HG03196 (cell line): ENCODE data around the gene KEL.
A peak's percentile ranks its signal among the peaks of the same experiment; 100 is the strongest.
"Not testable (repeated sequence)": the region's sequence is repeated elsewhere in the genome, so short reads cannot be mapped to it uniquely, and the experiment has no call there.

ENCODE experiments used
- ATAC-seq: cut with Tn5 transposase; IDR thresholded peaks from one replicate; pipeline ENCODE4 v1.9.1; 2021; ENCODE audit not compliant: unreplicated experiment

KEL gene, protein sequence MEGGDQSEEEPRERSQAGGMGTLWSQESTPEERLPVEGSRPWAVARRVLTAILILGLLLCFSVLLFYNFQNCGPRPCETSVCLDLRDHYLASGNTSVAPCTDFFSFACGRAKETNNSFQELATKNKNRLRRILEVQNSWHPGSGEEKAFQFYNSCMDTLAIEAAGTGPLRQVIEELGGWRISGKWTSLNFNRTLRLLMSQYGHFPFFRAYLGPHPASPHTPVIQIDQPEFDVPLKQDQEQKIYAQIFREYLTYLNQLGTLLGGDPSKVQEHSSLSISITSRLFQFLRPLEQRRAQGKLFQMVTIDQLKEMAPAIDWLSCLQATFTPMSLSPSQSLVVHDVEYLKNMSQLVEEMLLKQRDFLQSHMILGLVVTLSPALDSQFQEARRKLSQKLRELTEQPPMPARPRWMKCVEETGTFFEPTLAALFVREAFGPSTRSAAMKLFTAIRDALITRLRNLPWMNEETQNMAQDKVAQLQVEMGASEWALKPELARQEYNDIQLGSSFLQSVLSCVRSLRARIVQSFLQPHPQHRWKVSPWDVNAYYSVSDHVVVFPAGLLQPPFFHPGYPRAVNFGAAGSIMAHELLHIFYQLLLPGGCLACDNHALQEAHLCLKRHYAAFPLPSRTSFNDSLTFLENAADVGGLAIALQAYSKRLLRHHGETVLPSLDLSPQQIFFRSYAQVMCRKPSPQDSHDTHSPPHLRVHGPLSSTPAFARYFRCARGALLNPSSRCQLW

DNA sequence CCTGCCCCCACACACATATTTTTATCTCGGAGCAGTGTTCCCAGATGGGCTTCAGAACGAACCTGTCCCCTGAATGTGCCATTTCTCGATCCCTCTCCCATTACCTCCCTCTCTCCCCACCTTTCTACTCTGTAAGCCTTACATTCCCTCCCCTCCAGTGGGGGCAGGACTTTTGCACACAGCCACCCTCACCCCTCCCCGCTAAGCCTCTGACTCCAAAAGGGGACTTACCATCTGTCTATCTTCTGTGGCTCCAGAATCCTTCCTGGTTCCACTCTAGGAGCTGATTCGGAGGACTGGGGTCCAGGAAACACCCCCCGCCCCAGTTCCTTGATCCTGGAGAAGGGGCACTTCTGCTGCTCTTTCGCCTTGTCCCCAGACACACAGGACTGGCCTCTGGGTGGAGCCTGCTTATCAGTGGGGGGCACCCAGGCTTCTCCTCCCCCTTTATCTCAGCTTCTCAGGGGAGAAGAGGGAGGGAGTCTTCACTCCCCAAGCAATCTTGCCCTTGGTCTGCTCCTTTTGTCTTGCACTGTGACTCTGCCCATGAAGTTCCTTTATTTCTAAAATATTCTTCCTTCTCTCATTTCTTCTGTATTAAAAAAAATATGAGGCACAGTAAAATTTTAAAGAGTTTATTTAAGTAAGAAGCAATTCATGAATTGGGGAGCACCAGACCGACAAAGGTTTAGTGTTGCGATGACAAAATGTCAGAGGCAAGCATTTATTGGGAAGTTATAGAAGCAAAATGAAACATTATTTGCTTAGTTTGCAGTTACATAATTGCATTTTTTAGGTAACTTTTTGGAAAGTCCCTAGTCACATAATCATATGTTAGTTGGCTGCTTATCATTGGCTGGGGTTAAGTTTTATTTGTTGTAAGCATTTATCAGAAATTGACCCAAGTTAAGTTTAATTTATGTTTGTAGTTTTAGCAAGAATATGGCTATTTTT is at the start of gene KEL:
Gene KEL, minus strand, starts transcription at position 391 of the 954 bp plus-strand sequence. Its CDS starts 157 bp downstream, at position 234.
- no peak for ATAC-seq

DNA sequence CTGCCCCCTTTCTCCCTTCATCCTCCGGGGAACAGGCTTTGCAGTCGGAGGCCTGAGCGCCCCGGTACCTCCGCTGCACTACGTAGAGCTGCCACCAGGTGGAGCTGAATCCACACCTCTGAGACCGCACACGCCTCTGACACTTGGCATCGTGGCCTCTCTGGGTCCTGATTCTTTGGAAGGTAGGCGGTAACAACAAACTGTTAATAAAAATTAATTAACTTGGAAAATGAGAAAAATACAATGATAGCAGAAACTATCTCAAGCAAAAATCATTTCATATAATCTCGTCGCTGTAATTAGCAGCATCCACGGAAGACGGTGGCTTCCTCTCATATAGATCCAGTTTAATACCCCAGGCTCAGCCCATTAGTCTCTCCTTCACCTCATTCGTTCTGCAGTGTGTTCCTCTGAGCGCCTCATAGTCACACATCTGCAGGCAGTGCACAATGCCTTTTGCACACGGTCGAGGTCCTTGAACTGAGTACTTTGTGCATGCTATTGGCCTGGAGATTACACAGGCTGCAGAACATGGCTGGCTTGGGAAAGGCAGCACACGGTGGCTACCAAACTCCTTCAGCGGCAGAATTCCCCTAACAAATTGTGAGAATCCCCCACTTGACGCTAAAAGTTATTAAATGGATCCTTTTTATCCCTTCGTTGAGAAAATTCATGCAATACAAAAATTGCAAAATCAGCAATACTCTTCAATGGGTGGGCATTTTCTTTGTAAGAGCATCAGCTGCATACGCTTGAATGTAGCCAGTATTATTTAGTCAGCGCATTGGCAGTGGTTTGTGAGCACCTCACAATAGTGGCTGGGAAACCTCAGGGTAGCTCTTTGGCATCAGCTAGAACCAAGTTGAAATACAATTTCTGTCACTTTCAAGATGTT is 46.1 kb upstream of the KEL start:
- ATAC-seq, result peak; percentile 84

DNA sequence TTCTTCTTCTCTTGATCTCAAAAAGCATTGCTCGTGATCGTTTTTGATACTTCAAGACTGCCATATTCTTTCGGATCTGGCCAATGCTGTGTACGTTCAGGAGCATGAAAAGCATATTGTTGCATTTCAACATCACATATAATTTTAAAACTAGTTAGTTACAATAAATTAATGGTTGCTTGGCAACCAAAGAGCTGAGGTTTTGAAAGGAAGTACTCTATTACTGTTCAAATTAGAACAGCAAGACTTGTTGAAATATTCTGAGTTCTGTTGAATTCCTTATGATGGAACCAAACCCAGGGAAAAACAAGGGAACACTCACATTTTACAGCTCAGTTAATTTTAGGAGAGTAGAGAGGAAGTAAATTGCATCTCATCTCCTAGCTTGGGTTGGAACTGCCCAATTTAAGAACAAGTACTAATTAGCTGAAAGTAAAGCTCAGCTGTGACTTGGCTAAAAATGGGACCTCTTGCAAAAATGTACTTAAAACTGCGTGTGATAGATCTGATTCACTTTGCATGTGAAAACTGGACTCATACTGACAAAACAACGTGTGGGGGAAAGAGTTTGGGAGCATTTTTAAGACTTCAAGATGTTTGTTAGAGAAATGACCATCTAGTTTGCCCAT is 43.6 kb upstream of the KEL start:
- ATAC-seq, result no peak

DNA sequence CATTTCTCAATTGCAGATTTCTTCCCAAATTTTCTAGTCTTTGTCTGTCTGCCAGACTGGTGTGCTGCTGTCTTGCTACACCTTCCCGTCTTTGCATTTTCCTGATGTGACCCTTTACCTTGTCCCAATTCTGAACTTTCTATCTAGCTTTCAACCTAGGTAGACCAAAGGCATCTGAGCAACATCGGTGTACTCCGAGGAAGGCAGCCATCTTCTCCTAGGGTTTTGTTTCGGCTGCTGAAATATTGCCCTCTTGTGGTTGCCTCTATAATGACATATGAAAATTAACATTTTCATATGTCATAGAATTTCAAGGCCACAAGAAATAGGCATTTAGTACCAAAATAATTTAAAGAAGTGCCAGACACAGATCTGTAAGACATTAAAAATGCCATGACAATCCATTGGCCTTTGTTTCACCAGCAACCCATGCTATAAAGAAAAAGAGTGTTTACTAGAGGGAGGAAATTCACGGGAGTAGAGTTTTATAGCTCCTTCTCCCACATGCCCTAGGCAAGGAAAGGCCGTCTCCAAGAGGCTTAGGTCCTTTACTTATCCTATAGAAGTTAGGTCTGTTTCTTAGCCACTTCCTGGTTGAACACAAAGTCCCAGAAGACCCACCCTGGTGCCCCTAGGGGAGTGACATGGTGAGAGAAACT is 41.4 kb upstream of the KEL start:
- ATAC-seq, result no peak

DNA sequence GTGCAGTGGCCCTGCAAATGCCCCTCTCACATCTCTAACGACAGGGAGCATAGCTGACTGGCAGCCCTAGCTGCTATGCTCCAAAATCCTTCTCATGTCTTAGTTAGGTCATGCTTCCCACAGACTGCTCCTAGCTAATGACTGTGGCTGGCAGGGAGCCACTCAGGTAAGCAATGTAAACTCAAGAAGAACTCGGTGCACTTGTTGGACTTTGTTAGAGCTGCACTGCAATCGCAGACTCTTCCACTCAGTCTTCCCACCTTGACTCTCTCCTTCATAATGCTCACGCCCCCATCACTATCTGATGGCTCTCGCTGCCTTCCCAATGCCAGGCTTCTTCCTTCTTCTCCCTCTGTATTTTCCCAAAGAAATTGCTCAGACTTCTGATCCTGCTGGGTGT is 40.7 kb upstream of the KEL start:
- ATAC-seq, result no peak

DNA sequence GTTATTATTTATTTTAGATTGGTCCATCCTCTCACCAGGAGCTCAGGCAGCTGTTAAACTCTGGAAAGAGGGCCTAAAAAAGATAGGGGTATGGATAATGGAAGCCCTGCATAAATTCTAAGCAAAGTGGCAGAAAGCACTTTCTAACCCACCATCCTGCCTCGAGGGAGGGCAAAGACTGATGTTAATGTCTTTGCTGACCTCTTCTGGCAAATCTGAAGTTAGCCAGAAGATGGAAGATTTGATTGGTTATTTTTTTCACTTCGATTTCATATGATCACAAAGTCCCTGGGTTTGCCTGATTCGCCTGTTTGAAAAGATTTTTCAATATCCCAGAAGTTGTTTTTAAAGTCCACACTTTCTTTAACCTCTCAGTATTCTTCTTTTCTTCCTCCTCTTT is 39.9 kb upstream of the KEL start:
- ATAC-seq, result no peak

DNA sequence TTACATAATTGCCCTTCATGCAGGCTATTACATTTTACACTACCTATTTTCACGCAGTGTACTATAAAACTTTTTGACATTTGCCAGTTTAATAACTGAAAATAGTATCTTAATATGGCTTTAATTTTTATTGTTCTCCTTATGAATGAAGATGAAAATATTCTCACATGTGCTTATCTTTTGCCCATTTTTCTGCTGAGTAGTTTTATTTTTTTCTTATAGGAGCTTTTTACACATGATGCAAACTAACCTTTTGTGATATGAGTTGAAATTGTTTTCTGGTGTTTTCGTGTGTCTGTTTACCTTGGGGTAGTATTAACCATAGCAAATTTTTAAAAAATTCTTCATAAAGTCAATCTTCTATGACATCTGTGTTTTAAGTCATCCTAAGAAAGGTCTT is 38.5 kb upstream of the KEL start:
- no peak for ATAC-seq

DNA sequence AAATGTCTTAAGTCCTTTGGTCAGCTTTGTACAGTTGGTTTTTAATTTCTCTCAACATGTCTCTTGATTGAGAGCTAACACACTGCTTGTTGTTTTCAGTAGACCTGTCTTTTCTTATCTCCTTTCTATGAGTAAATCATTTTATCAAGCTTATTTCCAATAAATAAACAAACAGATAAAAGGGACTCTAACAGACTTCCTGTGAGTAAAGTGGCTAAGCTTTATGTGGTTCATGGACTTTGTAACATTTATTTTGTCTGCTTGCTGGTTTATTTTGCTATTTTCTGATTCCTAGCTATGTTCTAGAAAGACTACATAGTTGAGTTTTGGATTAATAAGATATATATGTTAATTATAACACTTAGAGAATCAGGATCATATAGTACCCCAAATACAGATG is 37.6 kb upstream of the KEL start:
- ATAC-seq, result no peak

DNA sequence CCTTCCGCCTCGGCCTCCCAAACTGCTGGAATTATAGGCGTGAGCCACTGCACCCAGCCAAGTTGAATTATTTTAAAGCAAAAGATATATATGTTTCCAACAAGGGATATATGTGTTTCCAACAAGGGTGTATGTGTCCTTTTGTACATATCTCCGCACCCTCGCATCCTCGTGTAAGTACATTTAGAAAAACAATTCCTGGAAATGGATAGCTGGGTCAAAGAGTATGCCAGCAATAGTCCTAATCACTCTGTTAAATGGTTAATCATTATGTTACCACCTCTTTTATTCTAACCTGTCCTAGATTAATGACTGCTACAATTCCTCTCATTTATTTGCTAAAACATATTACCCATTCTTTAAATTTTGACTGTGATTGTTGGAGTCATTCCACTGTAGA is 36.8 kb upstream of the KEL start:
- ATAC-seq, result no peak

DNA sequence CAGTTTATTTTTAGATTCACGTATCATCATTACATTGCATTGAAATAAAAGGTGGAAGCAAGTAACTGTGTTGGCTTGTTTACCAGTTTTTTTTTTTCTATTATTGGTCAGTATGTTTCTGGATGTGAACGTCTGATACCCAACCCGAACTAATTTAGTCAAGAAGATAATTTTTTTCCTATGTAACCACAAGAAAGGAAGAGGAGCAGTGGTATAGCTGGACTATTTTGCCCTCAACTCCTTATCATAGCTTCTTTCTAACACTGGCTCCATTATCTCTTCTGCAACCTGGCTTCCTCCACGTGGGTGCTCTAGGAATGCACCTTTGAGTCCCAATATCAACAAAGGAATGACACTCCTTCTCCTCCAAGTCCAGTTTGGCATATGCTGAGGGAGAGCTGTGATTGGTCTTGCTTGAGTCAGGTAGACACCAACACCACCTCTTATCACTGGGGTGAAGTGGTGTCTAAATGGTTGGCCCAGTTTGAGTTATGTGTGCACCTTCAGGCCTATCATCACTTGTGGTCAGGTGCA is 35.4 kb upstream of the KEL start:
- ATAC-seq, result no peak

DNA sequence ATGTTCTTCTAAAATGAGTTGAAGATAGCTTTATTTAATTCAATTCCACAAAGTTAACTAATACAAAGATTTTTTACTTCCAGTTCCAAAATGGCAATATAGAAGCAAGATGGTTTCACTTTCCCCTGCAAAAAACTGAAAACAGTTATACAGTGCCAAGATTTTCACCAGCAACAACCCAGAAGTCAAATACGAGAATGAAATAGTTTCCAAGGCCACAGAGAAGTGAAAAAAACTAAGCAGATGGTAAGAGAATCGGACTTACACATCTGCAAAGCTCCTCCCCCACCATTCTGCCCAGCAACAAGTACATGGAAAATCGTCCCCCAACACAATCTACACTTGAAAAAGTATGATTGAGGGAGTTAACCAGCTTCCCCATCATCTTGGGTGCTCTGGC is 30.3 kb upstream of the KEL start:
- ATAC-seq, result no peak

DNA sequence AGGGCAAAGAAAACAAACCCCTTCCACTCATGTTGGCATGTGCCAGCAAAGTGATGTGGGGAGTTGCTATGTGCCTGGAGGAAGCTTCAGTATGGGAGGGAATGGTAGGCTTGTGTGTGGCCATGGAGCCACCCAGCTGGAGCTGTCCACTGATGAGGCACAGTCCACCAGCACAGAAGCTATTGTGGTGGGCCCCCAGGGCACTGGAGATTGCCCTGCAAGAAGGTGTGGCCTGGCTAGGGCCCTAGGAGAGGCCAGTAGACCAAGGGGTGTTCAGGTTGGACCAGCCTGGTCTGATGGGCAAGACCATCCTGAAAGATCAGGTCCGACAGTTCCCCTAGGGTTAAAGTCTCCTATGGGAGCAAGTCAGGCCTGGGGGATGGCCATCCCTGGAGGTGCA is 22.1 kb upstream of the KEL start:
- no peak for ATAC-seq

DNA sequence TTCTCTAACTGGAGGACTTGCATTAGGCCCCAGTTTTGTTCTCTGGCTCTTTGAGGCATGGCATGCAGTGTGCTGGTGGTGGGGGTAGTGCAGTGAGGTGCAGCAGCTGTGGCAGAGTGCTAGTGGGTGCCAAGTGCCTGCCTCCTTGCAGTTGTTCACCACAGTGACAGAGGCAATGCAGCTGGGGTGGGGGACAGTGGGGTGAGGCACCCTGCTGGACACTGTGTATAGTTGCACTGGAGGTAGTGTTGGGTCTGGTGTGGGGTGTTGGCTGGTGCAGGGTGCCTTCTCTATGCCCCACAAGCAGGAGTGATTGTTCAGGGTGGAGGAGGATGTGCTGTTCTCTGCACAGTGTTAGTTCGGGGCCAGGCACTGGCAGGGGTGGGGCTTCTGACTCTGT is 21.7 kb upstream of the KEL start:
- no peak for ATAC-seq

DNA sequence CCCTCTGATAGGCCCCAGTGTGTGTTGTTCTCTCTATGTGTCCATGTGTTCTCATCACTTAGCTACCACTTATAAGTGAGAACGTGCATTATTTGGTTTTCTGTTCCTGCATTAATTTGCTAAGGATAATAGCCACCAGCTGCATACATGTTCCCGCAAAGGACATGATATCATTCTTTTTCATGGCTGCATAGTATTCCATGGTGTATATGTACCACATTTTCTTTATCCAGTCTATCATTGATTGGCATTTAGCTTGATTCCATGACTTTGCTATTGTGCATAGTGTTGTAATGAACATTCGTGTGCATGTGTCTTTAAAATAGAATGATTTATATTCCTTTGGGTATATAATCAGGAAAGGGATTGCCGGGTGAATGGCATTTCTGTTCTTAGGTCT is 16.2 kb upstream of the KEL start:
- not testable (repeated sequence) for ATAC-seq

DNA sequence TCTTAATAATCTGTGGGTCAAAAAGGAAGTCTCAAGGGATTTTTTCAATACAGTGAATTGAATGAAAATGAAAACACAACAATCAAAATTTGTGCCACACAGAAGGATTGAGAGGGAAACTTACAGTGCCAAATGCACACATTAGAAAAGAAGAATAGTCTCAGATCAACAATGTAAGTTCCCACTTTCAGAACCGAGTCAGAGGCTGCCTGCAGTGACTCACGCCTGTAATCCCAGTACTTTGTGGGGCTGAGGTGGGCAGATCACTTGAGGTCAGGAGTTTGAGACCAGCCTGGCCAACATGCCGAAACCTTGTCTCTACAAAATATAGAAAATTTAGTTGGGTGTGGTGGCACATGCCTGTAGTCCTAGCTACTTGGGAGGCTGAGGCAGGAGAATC is 12.5 kb upstream of the KEL start:
- ATAC-seq, result no peak

DNA sequence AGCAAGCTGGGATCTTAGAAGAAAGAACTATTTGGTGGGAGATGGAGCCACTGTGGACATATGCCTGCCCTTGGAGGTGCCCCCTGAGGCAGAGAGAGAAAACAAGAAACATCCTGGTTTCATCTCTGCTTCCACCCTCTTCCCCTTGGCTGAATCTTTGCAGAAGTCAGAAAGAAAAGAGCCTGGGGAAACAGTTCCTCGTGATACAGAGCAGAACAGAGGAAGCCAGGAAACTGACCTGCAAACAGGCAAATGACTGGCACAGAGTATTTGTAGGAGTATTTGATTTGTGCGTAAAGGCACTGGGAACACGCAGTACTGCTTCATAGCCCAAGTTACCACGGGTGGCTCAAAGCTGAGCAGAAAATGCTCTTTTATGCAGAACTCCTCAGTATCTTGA is 7.0 kb upstream of the KEL start:
- no peak for ATAC-seq

DNA sequence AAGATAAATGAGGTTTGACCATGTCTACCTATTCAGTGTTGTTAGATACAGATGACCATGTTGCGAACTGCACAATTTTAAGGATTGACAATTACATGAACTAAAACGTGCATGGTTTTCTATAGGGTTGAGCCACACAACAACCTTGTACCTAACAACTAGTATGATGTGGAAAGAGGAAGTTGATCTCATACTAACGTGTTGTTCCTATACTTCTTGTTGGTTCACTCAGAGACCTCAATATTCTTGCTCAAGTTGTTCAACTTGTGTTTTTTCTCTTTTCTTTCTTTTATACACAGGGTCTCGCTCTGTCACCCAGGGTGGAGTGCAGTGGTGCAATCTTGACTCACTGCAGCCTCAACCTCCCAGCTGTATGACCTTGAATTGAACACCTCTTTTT is 6.1 kb upstream of the KEL start:
- no peak for ATAC-seq

DNA sequence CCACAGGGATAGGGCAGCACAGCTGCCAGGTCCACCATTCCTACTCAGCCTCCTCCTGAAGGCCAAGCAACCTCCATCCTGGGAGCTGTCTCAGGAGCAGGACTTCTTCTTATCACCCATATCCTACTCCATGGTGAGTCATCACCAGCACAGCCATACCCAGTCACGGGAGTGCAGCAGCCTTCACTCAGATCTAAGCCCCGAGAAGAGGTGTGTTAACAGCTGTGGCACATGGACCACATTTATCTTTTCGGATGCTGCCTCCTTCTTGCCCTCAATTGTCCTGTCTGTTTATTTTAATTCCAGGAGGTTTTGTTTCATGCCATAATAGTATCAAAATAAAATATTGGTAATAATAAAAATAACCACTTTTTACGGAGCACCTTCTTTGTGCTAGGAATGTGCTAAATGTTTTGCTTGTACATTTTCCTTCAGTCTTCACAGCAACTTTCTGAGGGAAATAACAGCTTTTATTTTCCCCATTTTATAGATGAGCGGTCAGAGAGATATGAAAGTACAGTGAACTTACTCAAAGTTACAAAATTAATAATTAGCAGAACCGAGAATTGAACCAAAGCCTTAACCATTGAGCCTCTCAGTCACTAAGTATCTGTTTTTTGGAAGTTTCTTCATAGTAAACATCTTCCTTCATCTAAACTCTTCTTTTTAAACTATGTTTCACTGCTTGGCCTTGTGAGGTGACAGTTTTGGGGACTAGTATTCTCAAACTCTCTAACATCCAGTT is 2.5 kb upstream of the KEL start:
- no peak for ATAC-seq
